ENCODE data around the gene TMEM86A. TPM values are rescaled to one million over a fixed set of nuclear protein-coding genes. Genes with fewer than 3 reads are reported as not detected.

Gene TMEM86A
- total and polyA plus RNA-seq, 2 of the 8 experiments (the other 6 are each of a cell fraction or from before 2014, with no cell fraction given): 1.5 to 1.7 TPM

- 78% methylated on average over 9 of the region's 10 CpGs; no CpG with 5 or more reads in 1 of the 2 experiments for WGBS, 2 experiments (ENCODE audit: extremely low coverage in 1 of 2, insufficient coverage in 1 of 2, insufficient read length in 1 of 2, insufficient replicate concordance in 2 of 2, low coverage in 1 of 2, low lambda C conversion rate in 2 of 2, missing lambda C conversion rate in 1 of 2)
- no peaks in the 10 kb centered on the region for H4K20me1 ChIP-seq (replicated peaks in 1 of 2; ENCODE audit: control insufficient read depth in 1 of 2, insufficient read depth in 2 of 2, low read length in 2 of 2)
- no peak overlapping the region for H3K56ac ChIP-seq (replicated peaks; ENCODE audit: insufficient read length, low read depth, low read length)
- H3K14ac ChIP-seq (ENCODE audit: insufficient read length): no peak overlapping the region
- H2BK15ac ChIP-seq (ENCODE audit: low read length): no peak overlapping the region
- H3K4me3 ChIP-seq (ENCODE audit: extremely low read depth in 1 of 4, insufficient read depth in 2 of 4, low read depth in 3 of 4, low read length in 4 of 4): no peak overlapping the region
- POLR2A ChIA-PET (ENCODE audit: partially characterized antibody): no interaction called here
- H4K5ac ChIP-seq (ENCODE audit: insufficient read length, low read depth, low read length): no peak overlapping the region
- H3K18ac ChIP-seq (ENCODE audit: extremely low read depth, low read length): no peak overlapping the region
- no peaks in the 10 kb centered on the region for H3K36me3 ChIP-seq (ENCODE audit: control insufficient read depth in 2 of 4, insufficient read depth in 4 of 4, low read length in 3 of 4)
- FAIRE-seq: no peak
- H3K79me1 ChIP-seq (ENCODE audit: low read depth, low read length): no peaks in the 10 kb centered on the region
- no peaks in the 10 kb centered on the region for H3K79me2 ChIP-seq (ENCODE audit: control insufficient read depth in 1 of 2, insufficient read depth in 2 of 2, low read length in 2 of 2)
- H2BK120ac ChIP-seq (replicated peaks; ENCODE audit: low read depth, low read length): no peak overlapping the region
- H2BK5ac ChIP-seq (ENCODE audit: low read depth, low read length): no peak overlapping the region
- no peak overlapping the region for H2AFZ ChIP-seq (ENCODE audit: low read length)
- no peak overlapping the region for H3K9ac ChIP-seq (replicated peaks in 1 of 4; ENCODE audit: extremely low read depth in 1 of 4, low read depth in 3 of 4, low read length in 3 of 4)
- H2BK20ac ChIP-seq (ENCODE audit: low read length): no peak overlapping the region
- no peak overlapping the region; the same call in 1 of the 2 replicates for H4K8ac ChIP-seq (ENCODE audit: extremely low read depth, insufficient read depth, low read length)
- H3K4ac ChIP-seq (replicated peaks; ENCODE audit: insufficient read length, low read depth, low read length): no peak overlapping the region
- H3K27me3 ChIP-seq (replicated peaks in 1 of 4; ENCODE audit: control insufficient read depth in 3 of 4, extremely low read depth in 1 of 4, insufficient read depth in 3 of 4, low read length in 3 of 4): no peaks in the 10 kb centered on the region
- no peak overlapping the region for H2AK5ac ChIP-seq (ENCODE audit: low read depth, low read length)
- H3K23me2 ChIP-seq (ENCODE audit: low read depth, low read length): no peaks in the 10 kb centered on the region
- CTCF ChIA-PET (ENCODE audit: partially characterized antibody): interaction anchor here (0.9 to 16.4 kb wide), 6 partner anchors 9 to 147 kb away, joined by 3 to 244 read pairs (median 4); partner anchors contain the start of gene IGSF22
- no peaks in the 10 kb centered on the region for H3K4me1 ChIP-seq (replicated peaks in 1 of 4; ENCODE audit: control insufficient read depth in 3 of 4, insufficient read depth in 4 of 4, low read length in 3 of 4)
- H4K91ac ChIP-seq (replicated peaks; ENCODE audit: insufficient read length, low read length): no peak overlapping the region
- no peak overlapping the region for H3K23ac ChIP-seq (ENCODE audit: insufficient read length)
- no peak overlapping the region for H3K27ac ChIP-seq (ENCODE audit: low read depth, low read length)
- H2BK12ac ChIP-seq (ENCODE audit: low read depth, low read length): no peak overlapping the region
- H3K9me3 ChIP-seq (ENCODE audit: insufficient read depth in 2 of 2, low read depth in 1 of 2, low read length in 1 of 2): no peaks in the 10 kb centered on the region
- no peak overlapping the region for H3K4me2 ChIP-seq (ENCODE audit: insufficient read depth in 1 of 2, low read depth in 2 of 2, low read length in 2 of 2)
- DNase-seq (ENCODE audit: low read depth in 1 of 2, low spot score in 2 of 2): peak in 1 of 2 experiments; percentile 53
- TF ChIP-seq EGR1 (IDR thresholded peaks at IDR 0.05; ENCODE audit: borderline replicate concordance, low read depth, low read length) (no peak), JUN (IDR thresholded peaks at IDR 0.05; ENCODE audit: low read depth, low read length) (no peak), KDM4A (IDR thresholded peaks at IDR 0.05; ENCODE audit: low read depth, low read length, severe bottlenecking) (no peak), GTF2F1 (IDR thresholded peaks at IDR 0.05; ENCODE audit: borderline replicate concordance, low read depth, low read length) (no peak), HDAC2 (IDR thresholded peaks at IDR 0.05; ENCODE audit: borderline replicate concordance in 1 of 2, low read depth in 2 of 2, low read length in 2 of 2) (no peak), SUZ12 (IDR thresholded peaks at IDR 0.05; ENCODE audit: low read length) (no peak), RFX5 (IDR thresholded peaks at IDR 0.05; ENCODE audit: borderline replicate concordance, low read depth, low read length) (no peak), NANOG (IDR thresholded peaks at IDR 0.05; ENCODE audit: insufficient read depth, low read depth, low read length, poor library complexity, severe bottlenecking) (no peak), GABPA (IDR thresholded peaks at IDR 0.05; ENCODE audit: borderline replicate concordance, insufficient read depth, low read length) (no peak), ATF2 (IDR thresholded peaks at IDR 0.05; ENCODE audit: low read length) (no peak), BRCA1 (IDR thresholded peaks at IDR 0.05; ENCODE audit: low read depth, low read length) (no peak)
Observed at GRCh38 chr11:18736590-18737148, 38.1 kb downstream of the TMEM86A start.
